Measurements from ENCODE around the gene ENOX1. TPM values are rescaled to one million over a fixed set of nuclear protein-coding genes. Genes with fewer than 3 reads are reported as not detected.
A peak's percentile ranks its signal among the peaks of the same experiment; 100 is the strongest.

ENOX1 gene
- total RNA-seq, 1 experiment from 2014 or later = 0.35 TPM

GRCh38 chr13:43573361-43573740 lies 213.4 kb downstream of the ENOX1 start:
- Histone ChIP-seq H3K27ac (peak overlapping the region; percentile 39; the same call in 1 of the 2 replicates), H3K9me3 (ENCODE audit: insufficient read depth, low read depth) (no peaks in the 10 kb centered on the region), H3K9me2 (ENCODE audit: insufficient read depth) (no peaks in the 10 kb centered on the region), H4K20me1 (ENCODE audit: insufficient read depth) (no peaks in the 10 kb centered on the region), H3K79me2 (ENCODE audit: low read depth) (no peaks in the 10 kb centered on the region), H2AFZ (no peak overlapping the region), H3K27me3 (ENCODE audit: insufficient read depth, low read depth) (no peaks in the 10 kb centered on the region), H3K36me3 (ENCODE audit: low read depth) (no peaks in the 10 kb centered on the region), H3F3A (ENCODE audit: insufficient read depth, low read depth) (no peaks in the 10 kb centered on the region), H3K4me2 (no peak overlapping the region), H3K4me3 (no peak overlapping the region), H3K4me1 (replicated peaks; ENCODE audit: insufficient read depth) (peaks cover 1% of the 10 kb centered on the region)
- intact Hi-C loops (cut with micrococcal nuclease; ENCODE audit: unreplicated experiment) = loop anchor here (10.0 kb wide), 1 partner anchor 211 kb away; the partner anchor contains the start of gene ENOX1
- POLR2A ChIA-PET (ENCODE audit: unreplicated experiment) = interaction anchor here (0.7 kb wide), 1 partner anchor 423 kb away, joined by 6 read pairs; no protein-coding TSS in a partner anchor
- no TSS peak for BruUV-seq (replicated peaks)
- CTCF ChIA-PET = no interaction called here
- TF ChIP-seq EZH2 (IDR thresholded peaks at IDR 0.05; ENCODE audit: low read depth) = no peak
- TF ChIP-seq CTCF (conservative IDR thresholded peaks at IDR 0.05) = no peak
- DNase-seq = peak in 1 of 2 experiments; percentile 19

GRCh38 chr13:43572656-43573360 lies 214.0 kb downstream of the ENOX1 start:
- intact Hi-C loops (cut with micrococcal nuclease; ENCODE audit: unreplicated experiment) = loop anchor here (10.0 kb wide), 1 partner anchor 212 kb away; the partner anchor contains the start of gene ENOX1
- Histone ChIP-seq H3K4me2 (no peak overlapping the region), H3K36me3 (ENCODE audit: low read depth) (no peaks in the 10 kb centered on the region), H3F3A (ENCODE audit: insufficient read depth, low read depth) (no peaks in the 10 kb centered on the region), H3K27ac (peak overlapping the region; percentile 39; the same call in 1 of the 2 replicates), H2AFZ (no peak overlapping the region), H3K4me3 (no peak overlapping the region), H3K27me3 (ENCODE audit: insufficient read depth, low read depth) (no peaks in the 10 kb centered on the region), H3K9me2 (ENCODE audit: insufficient read depth) (no peaks in the 10 kb centered on the region), H3K9me3 (ENCODE audit: insufficient read depth, low read depth) (no peaks in the 10 kb centered on the region), H3K4me1 (replicated peaks; ENCODE audit: insufficient read depth) (peaks cover 7% of the 10 kb centered on the region), H4K20me1 (ENCODE audit: insufficient read depth) (no peaks in the 10 kb centered on the region), H3K79me2 (ENCODE audit: low read depth) (no peaks in the 10 kb centered on the region)
- DNase-seq = peak; percentile 19 to 43
- TF ChIP-seq CTCF (conservative IDR thresholded peaks at IDR 0.05) = no peak
- no peak for TF ChIP-seq EZH2 (IDR thresholded peaks at IDR 0.05; ENCODE audit: low read depth)
- ChIA-PET POLR2A (ENCODE audit: unreplicated experiment) (interaction anchor here (0.7 kb wide), 1 partner anchor 423 kb away, joined by 6 read pairs; no protein-coding TSS in a partner anchor), CTCF (interaction anchor here (0.6 kb wide), 1 partner anchor 95 kb away, joined by 4 read pairs; no protein-coding TSS in a partner anchor)
- BruUV-seq (replicated peaks) = no TSS peak

GRCh38 chr13:43569658-43570057 lies 217.1 kb downstream of the ENOX1 start:
- H3K27ac ChIP-seq = no peak overlapping the region
- no peaks in the 10 kb centered on the region for H3K9me2 ChIP-seq (ENCODE audit: insufficient read depth)
- H4K20me1 ChIP-seq (ENCODE audit: insufficient read depth) = no peaks in the 10 kb centered on the region
- no peaks in the 10 kb centered on the region for H3K79me2 ChIP-seq (ENCODE audit: low read depth)
- intact Hi-C loops (cut with micrococcal nuclease; ENCODE audit: unreplicated experiment) = loop anchor here (10.0 kb wide), 1 partner anchor 215 kb away; the partner anchor contains the start of gene ENOX1
- H2AFZ ChIP-seq = no peak overlapping the region
- no peak overlapping the region for H3K4me3 ChIP-seq
- H3K4me1 ChIP-seq (replicated peaks; ENCODE audit: insufficient read depth) = peaks cover 15% of the 10 kb centered on the region
- ChIA-PET POLR2A (ENCODE audit: unreplicated experiment) (no interaction called here), CTCF (no interaction called here)
- H3K9me3 ChIP-seq (ENCODE audit: insufficient read depth, low read depth) = no peaks in the 10 kb centered on the region
- no peak for TF ChIP-seq EZH2 (IDR thresholded peaks at IDR 0.05; ENCODE audit: low read depth)
- TF ChIP-seq CTCF (conservative IDR thresholded peaks at IDR 0.05) = no peak
- H3K4me2 ChIP-seq = no peak overlapping the region
- no peaks in the 10 kb centered on the region for H3K27me3 ChIP-seq (ENCODE audit: insufficient read depth, low read depth)
- DNase-seq = no peak
- BruUV-seq (replicated peaks) = no TSS peak
- no peaks in the 10 kb centered on the region for H3F3A ChIP-seq (ENCODE audit: insufficient read depth, low read depth)
- H3K36me3 ChIP-seq (ENCODE audit: low read depth) = no peaks in the 10 kb centered on the region
